HEK293 (cell line): Measurements from ENCODE around the gene BBOF1.

Experiments used
- AEBP2 ChIP-seq: fragments of 450-650 bp; formaldehyde crosslinking; IDR thresholded peaks from 2 replicates; pipeline ENCODE4 v1.5.1; 2016; ENCODE audit warnings: missing biosample characterization, missing genetic modification characterization, borderline replicate concordance
- BCL11B ChIP-seq: fragments of 450-650 bp; formaldehyde crosslinking; IDR thresholded peaks from 2 replicates; pipeline ENCODE4 v1.5.1; 2016; ENCODE audit warnings: low read depth, missing biosample characterization, missing genetic modification characterization
- HOXA7 ChIP-seq: sonication (generic); formaldehyde crosslinking; IDR thresholded peaks from 2 replicates; pipeline ENCODE4 v1.8.1; 2022; ENCODE audit warnings: missing genetic modification reagents, borderline replicate concordance
- INSM2 ChIP-seq: fragments of 450-650 bp; formaldehyde crosslinking; IDR thresholded peaks from 2 replicates; pipeline ENCODE4 v1.5.1; 2016; ENCODE audit warnings: missing biosample characterization, missing genetic modification characterization
- KLF10 ChIP-seq: fragments of 450-650 bp; IDR thresholded peaks from 2 replicates; pipeline ENCODE4 v1.5.1; 2018; ENCODE audit warnings: missing biosample characterization, mild to moderate bottlenecking, missing genetic modification characterization
- PRDM6 ChIP-seq: fragments of 450-650 bp; formaldehyde crosslinking; IDR thresholded peaks from 2 replicates; pipeline ENCODE4 v1.5.1; 2017; ENCODE audit warnings: missing biosample characterization, missing genetic modification characterization
- SCRT1 ChIP-seq: fragments of 450-650 bp; formaldehyde crosslinking; IDR thresholded peaks from 2 replicates; pipeline ENCODE4 v1.5.1; 2016; ENCODE audit warnings: missing biosample characterization, missing genetic modification characterization, borderline replicate concordance
- SP7 ChIP-seq: fragments of 450-650 bp; formaldehyde crosslinking; IDR thresholded peaks from 2 replicates; pipeline ENCODE4 v1.5.1; 2016; ENCODE audit warnings: missing biosample characterization, missing genetic modification characterization
- YY1 ChIP-seq: fragments of 450-650 bp; formaldehyde crosslinking; IDR thresholded peaks from 2 replicates; pipeline ENCODE4 v1.5.1; 2018; ENCODE audit warnings: missing biosample characterization, missing genetic modification characterization
- ZBTB11 ChIP-seq: fragments of 450-650 bp; formaldehyde crosslinking; conservative IDR thresholded peaks from 2 replicates; pipeline ENCODE4 v1.5.1; 2016; ENCODE audit warnings: low read depth, missing biosample characterization, missing genetic modification characterization
- ZBTB21 ChIP-seq: fragments of 450-650 bp; formaldehyde crosslinking; IDR thresholded peaks from 2 replicates; pipeline ENCODE4 v1.5.1; 2017; ENCODE audit warnings: missing biosample characterization, missing genetic modification characterization
- ZBTB48 ChIP-seq: fragments of 450-650 bp; formaldehyde crosslinking; IDR thresholded peaks from 2 replicates; pipeline ENCODE4 v1.5.1; 2016; ENCODE audit warnings: missing biosample characterization, missing genetic modification characterization
- ZFP3 ChIP-seq: fragments of 450-650 bp; formaldehyde crosslinking; IDR thresholded peaks from 2 replicates; pipeline ENCODE4 v1.5.1; 2016; ENCODE audit warnings: low read depth, missing biosample characterization, missing genetic modification characterization
- ZNF112 ChIP-seq: fragments of 450-650 bp; formaldehyde crosslinking; IDR thresholded peaks from 2 replicates; pipeline ENCODE4 v1.5.0; 2017; ENCODE audit warnings: missing biosample characterization, missing genetic modification characterization
- ZNF214 ChIP-seq: fragments of 450-650 bp; formaldehyde crosslinking; IDR thresholded peaks from 2 replicates; pipeline ENCODE4 v1.5.1; 2017; ENCODE audit warnings: missing biosample characterization, mild to moderate bottlenecking, missing genetic modification characterization, borderline replicate concordance
- ZNF23 ChIP-seq: fragments of 450-650 bp; formaldehyde crosslinking; IDR thresholded peaks from 2 replicates; pipeline ENCODE4 v1.5.1; 2016; ENCODE audit warnings: missing biosample characterization, missing genetic modification characterization, borderline replicate concordance
- ZNF266 ChIP-seq: fragments of 450-650 bp; formaldehyde crosslinking; IDR thresholded peaks from 2 replicates; pipeline ENCODE4 v1.5.1; 2016; ENCODE audit warnings: missing biosample characterization, missing genetic modification characterization, low read depth
- ZNF335 ChIP-seq: fragments of 450-650 bp; formaldehyde crosslinking; conservative IDR thresholded peaks from 2 replicates; pipeline ENCODE4 v1.5.1; 2016; ENCODE audit warnings: missing biosample characterization, missing genetic modification characterization
- ZNF449 ChIP-seq: fragments of 450-650 bp; formaldehyde crosslinking; IDR thresholded peaks from 2 replicates; pipeline ENCODE4 v1.5.1; 2017; ENCODE audit warnings: missing biosample characterization, mild to moderate bottlenecking, missing genetic modification characterization, moderate library complexity
- ZNF501 ChIP-seq: fragments of 450-650 bp; formaldehyde crosslinking; IDR thresholded peaks from 2 replicates; pipeline ENCODE4 v1.5.1; 2016; ENCODE audit warnings: missing biosample characterization, missing genetic modification characterization
- ZNF600 ChIP-seq: fragments of 450-650 bp; formaldehyde crosslinking; IDR thresholded peaks from 2 replicates; pipeline ENCODE4 v1.5.1; 2016; ENCODE audit warnings: missing biosample characterization, missing genetic modification characterization
- ZNF639 ChIP-seq: fragments of 450-650 bp; formaldehyde crosslinking; IDR thresholded peaks from 2 replicates; pipeline ENCODE4 v1.5.1; 2016; ENCODE audit warnings: missing biosample characterization, missing genetic modification characterization
- ZNF692 ChIP-seq: fragments of 450-650 bp; formaldehyde crosslinking; IDR thresholded peaks from 2 replicates; pipeline ENCODE4 v1.5.1; 2016; ENCODE audit warnings: missing biosample characterization, missing genetic modification characterization
- ZNF747 ChIP-seq: fragments of 450-650 bp; formaldehyde crosslinking; IDR thresholded peaks from 2 replicates; pipeline ENCODE4 v1.5.1; 2016; ENCODE audit warnings: missing biosample characterization, missing genetic modification characterization
- ZNF843 ChIP-seq: fragments of 450-650 bp; formaldehyde crosslinking; IDR thresholded peaks from 2 replicates; pipeline ENCODE4 v1.5.1; 2016; ENCODE audit warnings: missing biosample characterization, missing genetic modification characterization
- ZXDB ChIP-seq: fragments of 450-650 bp; formaldehyde crosslinking; IDR thresholded peaks from 2 replicates; pipeline ENCODE4 v1.5.1; 2016; ENCODE audit warnings: missing biosample characterization, missing genetic modification characterization

BBOF1 gene

GRCh38 chr14:74083784-74084276 is 64.7 kb downstream of the BBOF1 start (continued):
- no peak for TF ChIP-seq ZNF214 (tag by site-specific recombination)
- no peak for TF ChIP-seq ZNF112 (tag by site-specific recombination)
- TF ChIP-seq ZNF600 (tag by site-specific recombination) = peak; percentile 70
- TF ChIP-seq SCRT1 (tag by site-specific recombination) = no peak
- peak; percentile 91 for TF ChIP-seq ZFP3 (tag by site-specific recombination)
- no peak for TF ChIP-seq ZNF501
- TF ChIP-seq ZBTB11 = no peak
- TF ChIP-seq ZNF23 (tag by site-specific recombination) = no peak
- TF ChIP-seq SP7 = 0 out of 2 replicates have a peak, but pooled peaks have one; percentile 12
- no peak for TF ChIP-seq HOXA7
- TF ChIP-seq INSM2 (tag by site-specific recombination) = peak; percentile 22; the same call in 1 of the 2 replicates
- no peak; the same call in 1 of the 2 replicates for TF ChIP-seq ZBTB48 (tag by site-specific recombination)
- TF ChIP-seq AEBP2 (tag by site-specific recombination) = no peak
- TF ChIP-seq ZNF335 = peak; percentile 41
- TF ChIP-seq ZNF639 (tag by site-specific recombination) = no peak
- 0 out of 2 replicates have a peak, but pooled peaks have one; percentile 50 for TF ChIP-seq ZNF692 (tag by site-specific recombination)
- TF ChIP-seq KLF10 = no peak
- no peak for TF ChIP-seq BCL11B (tag by site-specific recombination)
- no peak for TF ChIP-seq ZXDB (tag by site-specific recombination)
- TF ChIP-seq ZNF843 (tag by site-specific recombination) = peak; percentile 24; the same call in 1 of the 2 replicates
- TF ChIP-seq ZNF449 (tag by site-specific recombination) = no peak
- TF ChIP-seq ZNF747 (tag by site-specific recombination) = no peak
- TF ChIP-seq YY1 (tag by site-specific recombination) = no peak
- TF ChIP-seq ZNF266 (tag by site-specific recombination) = no peak
- no peak for TF ChIP-seq PRDM6 (tag by site-specific recombination)
- no peak for TF ChIP-seq ZBTB21 (tag by site-specific recombination)
